A549 (cell line): ENCODE measurements around the gene PYY. TPM values are rescaled to one million over a fixed set of nuclear protein-coding genes. Genes with fewer than 3 reads are reported as not detected.
"Not testable (repeated sequence)": the region's sequence is repeated elsewhere in the genome, so short reads cannot be mapped to it uniquely, and the experiment has no call there.

Source experiments
- ATAC-seq, 2 experiments: fragments of 200-7000 bp in 1 of 2; fragments of >200 bp in 1 of 2; cut with Nextera tagmentation in 1 of 2; cut with Tn5 transposase in 1 of 2; 3 replicates each; pipeline versions ENCODE4 v1.8.0 to v1.9.1; 2018 to 2020; ENCODE audit warnings: mild to moderate bottlenecking in 1 of 2, moderate library complexity in 1 of 2
- CTCF ChIA-PET: fragments of 300-600 bp; sonication (Branson Sonifier 250); formaldehyde crosslinking; extraction: SDS; loops from one replicate; lab custom pipeline; 2021; ENCODE audit warnings: antibody characterized with exemption, inconsistent platforms; lab: Yijun Ruan, JAX
- POLR2A ChIA-PET: fragments of 350-600 bp; formaldehyde crosslinking; extraction: SDS; loops from one replicate; lab custom pipeline; 2021; ENCODE audit warnings: antibody characterized with exemption, inconsistent platforms; lab: Yijun Ruan, JAX
- DNase-seq, 2 experiments: peaks; one replicate each; pipeline versions ENCODE4 v3.0.0 to v3.0.0-alpha.2; 2011 to 2016; ENCODE audit warnings: low read depth in 1 of 2, low spot score in 1 of 2
- FAIRE-seq: peaks from 2 replicates; lab custom pipeline; 2011; peaks lifted over from hg19 to GRCh38; lab: Jason Lieb, UNC
- H3K27ac ChIP-seq, 2 experiments: fragments of >200 bp; sonication (Bioruptor Twin); formaldehyde crosslinking; 3 replicates each; pipeline ENCODE4 v1.5.1; 2016 to 2017
- H3K4me1 ChIP-seq: fragments of >200 bp; sonication (Bioruptor Twin); formaldehyde crosslinking; 3 replicates; pipeline ENCODE4 v1.6.1; 2016
- H3K4me2 ChIP-seq: fragments of >200 bp; sonication (Bioruptor Twin); formaldehyde crosslinking; 3 replicates; pipeline ENCODE4 v1.6.1; 2016
- H3K4me3 ChIP-seq: fragments of >200 bp; sonication (Bioruptor Twin); formaldehyde crosslinking; 3 replicates; pipeline ENCODE4 v1.5.1; 2016
- H3K9me3 ChIP-seq: fragments of >200 bp; sonication (Bioruptor Twin); formaldehyde crosslinking; 3 replicates; pipeline ENCODE4 v1.6.1; 2016
- CEBPB ChIP-seq, 2 experiments: fragments of >200 bp in 1 of 2; sonication (Bioruptor Twin) in 1 of 2; formaldehyde crosslinking in 1 of 2; IDR thresholded peaks; 2 replicates each; pipeline ENCODE4 v1.6.1; 2012 to 2016
- CHD4 ChIP-seq: fragments of 200-600 bp; sonication (generic); IDR thresholded peaks from 2 replicates; pipeline ENCODE4 v1.6.1; 2016; ENCODE audit warnings: antibody characterized with exemption, mild to moderate bottlenecking, borderline replicate concordance
- HOXA7 ChIP-seq: fragments of 250-450 bp; sonication (Bioruptor Pico); IDR thresholded peaks from 2 replicates; pipeline ENCODE4 v1.5.0; 2020; ENCODE audit warnings: mild to moderate bottlenecking, moderate library complexity
- JUN ChIP-seq, 2 experiments: fragments of >200 bp; sonication (Bioruptor Twin); formaldehyde crosslinking; IDR thresholded peaks; 2 replicates in 1 of 2; 3 replicates in 1 of 2; pipeline ENCODE4 v1.6.1; 2016 to 2017
- POLR2A ChIP-seq: IDR thresholded peaks from 2 replicates; pipeline ENCODE4 v1.6.1; 2012; ENCODE audit warnings: mild to moderate bottlenecking, low read length
- RARB ChIP-seq: fragments of 250-450 bp; sonication (Bioruptor Pico); IDR thresholded peaks from 2 replicates; pipeline ENCODE4 v1.8.0; 2021; ENCODE audit warnings: mild to moderate bottlenecking, moderate library complexity
- RNF2 ChIP-seq: fragments of 200-600 bp; sonication (generic); IDR thresholded peaks from 2 replicates; pipeline ENCODE4 v1.6.1; 2016; ENCODE audit warnings: low read depth, mild to moderate bottlenecking, antibody characterized with exemption, moderate library complexity, borderline replicate concordance
- TFCP2L1 ChIP-seq: fragments of 250-450 bp; sonication (Bioruptor Pico); IDR thresholded peaks from 2 replicates; pipeline ENCODE4 v1.5.0; 2021; ENCODE audit warnings: mild to moderate bottlenecking
- TP53 ChIP-seq: fragments of 250-450 bp; sonication (Bioruptor Pico); IDR thresholded peaks from 2 replicates; pipeline ENCODE4 v1.5.0; 2021; ENCODE audit warnings: mild to moderate bottlenecking, moderate library complexity
- ZSCAN20 ChIP-seq: fragments of 250-450 bp; sonication (Bioruptor Pico); IDR thresholded peaks from 2 replicates; pipeline ENCODE4 v1.8.0; 2022; ENCODE audit warnings: mild to moderate bottlenecking, moderate library complexity
- WGBS: methylation state at CpG from one replicate; pipeline ENCODE4 v1.1.6; 2017; ENCODE audit errors: missing lambda C conversion rate; 5-methylcytosine and 5-hydroxymethylcytosine counted together
- polyA plus RNA-seq, 4 experiments: library from polyadenylated mRNA; depleted of rRNA in 3 of 4; stranded (reverse); fragments of >200 nt; fragmentation: RNase III in 1 of 4; extraction: RNeasy Plus Mini Kit Qiagen cat#74134 plus additional on column Dnase treatment in 1 of 4; gene quantifications; 2 replicates in 3 of 4; 3 replicates in 1 of 4; pipeline ENCODE4 v1.2.3, GENCODE V29; 2011 to 2017
- TF ChIP-seq, protein P1 (sequence below): fragments of 150-350 bp; IDR thresholded peaks from 2 replicates; pipeline ENCODE4 v1.6.1; 2014; ENCODE audit warnings: low read depth, mild to moderate bottlenecking, low read length
- TF ChIP-seq, protein P2 (sequence below): fragments of >200 bp; sonication (Bioruptor Twin); formaldehyde crosslinking; IDR thresholded peaks from 3 replicates; pipeline ENCODE4 v1.5.1; 2016

Gene PYY
- polyA plus RNA-seq, 2 of the 4 experiments (the other 2 are of a cell fraction), result not detected

DNA sequence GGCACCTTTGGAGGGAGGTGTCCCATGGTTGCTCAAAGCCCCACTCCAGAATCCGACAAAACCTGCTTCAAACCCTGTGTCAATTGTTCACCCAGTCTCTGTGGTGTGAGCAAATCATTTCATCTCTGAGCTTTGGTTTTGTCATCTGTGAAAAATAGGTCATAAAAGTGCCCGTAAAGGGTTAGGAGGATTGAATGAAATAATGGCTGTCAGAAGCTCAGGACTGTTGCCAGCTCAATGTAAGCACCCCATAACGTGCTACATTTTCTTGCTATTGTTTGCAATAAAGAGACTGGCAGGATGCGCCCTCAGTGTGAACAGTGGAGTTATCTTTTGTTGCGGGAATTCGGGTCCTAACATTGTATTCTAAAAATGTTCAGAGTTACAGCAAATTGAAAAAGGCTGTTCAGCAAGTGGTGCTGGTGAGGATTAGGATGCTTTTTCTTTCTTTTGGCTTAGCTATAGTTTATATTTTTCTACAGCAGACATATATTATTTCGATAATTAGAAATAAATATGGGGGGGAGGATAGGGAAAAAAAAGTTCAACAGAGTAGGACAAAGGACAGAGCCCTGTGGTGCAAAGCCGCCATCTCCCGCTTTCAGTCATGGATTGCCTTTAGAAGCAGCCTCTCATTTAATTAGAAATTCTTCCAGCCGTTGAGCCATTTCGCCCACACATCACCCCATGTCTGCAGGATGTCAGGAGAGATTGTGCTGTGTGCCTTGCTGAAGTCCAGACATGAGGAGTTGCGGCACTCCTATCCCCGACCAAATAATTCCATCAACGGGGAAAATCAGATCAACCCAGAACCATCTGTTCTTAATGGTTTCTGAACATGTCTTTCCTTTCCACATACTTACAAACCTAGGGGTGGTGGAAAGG, 20.9 kb upstream of the PYY start:
- H3K4me1 ChIP-seq, result no peaks in the 10 kb centered on the region
- FAIRE-seq (no peak), ATAC-seq (no peak), DNase-seq (no peak)
- TF ChIP-seq CHD4 (no peak), JUN (IDR thresholded peaks at IDR 0.05) (no peak), CEBPB (IDR thresholded peaks at IDR 0.05) (no peak), RARB (CRISPR knock-in tag) (no peak), ZSCAN20 (CRISPR knock-in tag) (no peak), TFCP2L1 (CRISPR knock-in tag) (no peak), HOXA7 (CRISPR knock-in tag) (no peak)
- TF ChIP-seq, protein P1, sequence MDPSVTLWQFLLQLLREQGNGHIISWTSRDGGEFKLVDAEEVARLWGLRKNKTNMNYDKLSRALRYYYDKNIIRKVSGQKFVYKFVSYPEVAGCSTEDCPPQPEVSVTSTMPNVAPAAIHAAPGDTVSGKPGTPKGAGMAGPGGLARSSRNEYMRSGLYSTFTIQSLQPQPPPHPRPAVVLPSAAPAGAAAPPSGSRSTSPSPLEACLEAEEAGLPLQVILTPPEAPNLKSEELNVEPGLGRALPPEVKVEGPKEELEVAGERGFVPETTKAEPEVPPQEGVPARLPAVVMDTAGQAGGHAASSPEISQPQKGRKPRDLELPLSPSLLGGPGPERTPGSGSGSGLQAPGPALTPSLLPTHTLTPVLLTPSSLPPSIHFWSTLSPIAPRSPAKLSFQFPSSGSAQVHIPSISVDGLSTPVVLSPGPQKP, result no peak
- ChIA-PET POLR2A (no interaction called here), CTCF (interaction anchor here (1.1 to 4.2 kb wide), 6 partner anchors 9 to 133 kb away, joined by 4 to 25 read pairs (median 10); no protein-coding TSS in a partner anchor)
- no peaks in the 10 kb centered on the region for H3K9me3 ChIP-seq
- no peak overlapping the region for H3K27ac ChIP-seq
- no peak overlapping the region for H3K4me2 ChIP-seq
- WGBS, result 51% methylated on average over 14 of the region's 14 CpGs
- H3K4me3 ChIP-seq, result no peak overlapping the region

DNA sequence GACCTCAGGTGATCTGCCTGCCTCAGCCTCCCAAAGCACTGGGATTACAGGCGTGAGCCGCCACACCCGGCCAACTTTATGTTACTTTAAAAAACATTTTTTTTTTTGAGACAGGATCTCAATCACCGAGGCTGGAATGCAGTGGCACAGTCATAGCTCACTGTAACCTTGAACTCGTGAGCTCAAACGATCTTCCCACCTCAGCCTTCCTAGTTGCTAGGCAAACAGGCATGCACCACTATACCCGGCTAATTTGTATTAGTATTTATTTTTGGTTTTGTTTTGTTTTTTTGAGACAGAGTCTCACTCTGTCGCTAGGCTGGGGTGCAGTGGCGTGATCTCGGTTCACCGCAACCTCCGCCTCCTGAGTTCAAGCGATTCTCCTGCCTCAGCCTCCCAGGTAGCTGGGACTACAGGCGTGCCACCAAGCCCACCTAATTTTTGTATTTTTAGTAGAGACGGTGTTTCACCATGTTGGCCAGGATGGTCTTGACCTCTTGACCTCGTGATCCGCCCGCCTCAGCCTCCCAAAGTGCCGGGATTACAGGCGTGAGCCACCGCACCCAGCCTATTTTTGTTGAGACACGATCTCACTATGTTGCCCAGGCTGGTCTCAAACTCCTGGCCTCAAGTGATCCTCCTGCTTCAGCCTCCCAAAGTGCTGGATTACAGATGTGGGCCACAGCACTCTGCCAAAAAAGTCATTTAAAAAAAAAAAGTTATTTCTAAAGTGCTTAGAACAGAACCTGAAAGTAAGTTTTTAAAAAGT, 18.9 kb upstream of the PYY start:
- 77% methylated on average over 22 of the region's 22 CpGs for WGBS
- DNase-seq, H3K27ac ChIP-seq, ATAC-seq, H3K9me3 ChIP-seq, H3K4me2 ChIP-seq, H3K4me1 ChIP-seq, H3K4me3 ChIP-seq, POLR2A ChIA-PET, FAIRE-seq: not testable (repeated sequence)
- CTCF ChIA-PET, result interaction anchor here (1.0 to 7.4 kb wide), 8 partner anchors 10 to 94 kb away, joined by 3 to 38 read pairs (median 12); partner anchors contain the start of gene PPY

DNA sequence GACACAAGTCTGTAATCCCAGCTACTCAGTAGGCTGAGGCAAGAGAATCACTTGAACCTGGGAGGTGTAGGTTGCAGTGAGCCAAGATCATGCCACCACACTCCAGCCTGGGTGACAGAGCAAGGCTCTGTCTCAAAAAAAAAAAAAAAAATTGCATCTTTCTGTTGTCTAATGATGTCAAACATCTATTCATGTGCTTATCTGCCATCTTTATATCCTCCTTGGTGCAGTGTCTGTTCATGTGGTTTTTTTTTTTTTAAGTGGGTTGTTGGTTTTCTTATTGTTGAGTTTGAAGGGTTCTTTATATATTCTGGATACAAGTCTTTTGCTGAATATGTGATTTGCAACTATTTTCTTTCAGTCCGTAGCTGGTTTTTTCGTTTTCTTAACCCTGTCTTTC, 17.7 kb upstream of the PYY start:
- CTCF ChIA-PET, result interaction anchor here (1.0 to 7.4 kb wide), 7 partner anchors 10 to 93 kb away, joined by 3 to 38 read pairs (median 4); partner anchors contain the start of gene PPY

DNA sequence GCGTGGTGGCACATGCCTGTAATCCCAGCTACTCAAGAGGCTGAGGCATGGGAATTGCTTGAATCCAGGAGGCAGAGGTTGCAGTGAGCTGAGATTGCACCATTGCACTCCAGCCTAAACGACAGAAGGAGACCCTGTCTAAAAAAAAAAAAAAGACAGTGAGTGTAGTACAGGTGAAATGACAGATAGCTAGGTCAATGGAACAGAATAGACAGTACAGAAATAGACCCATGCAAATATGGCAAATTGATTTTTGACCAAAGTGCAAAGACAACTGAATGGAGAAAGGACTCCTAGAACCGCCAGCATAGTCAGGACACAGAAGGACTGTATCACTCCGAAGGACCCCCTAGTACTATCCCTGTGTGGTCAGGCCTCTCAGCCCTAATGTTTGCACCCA, 16.6 kb upstream of the PYY start:
- Histone ChIP-seq H3K4me3 (no peak overlapping the region), H3K4me1 (no peaks in the 10 kb centered on the region), H3K27ac (no peak overlapping the region), H3K4me2 (no peak overlapping the region), H3K9me3 (no peaks in the 10 kb centered on the region)
- ATAC-seq, result no peak
- 54% methylated on average over 4 of the region's 4 CpGs for WGBS
- no peak for TF ChIP-seq RNF2
- TF ChIP-seq POLR2A, result no peak
- no peak for TF ChIP-seq TP53 (CRISPR knock-in tag)
- TF ChIP-seq, protein P2, sequence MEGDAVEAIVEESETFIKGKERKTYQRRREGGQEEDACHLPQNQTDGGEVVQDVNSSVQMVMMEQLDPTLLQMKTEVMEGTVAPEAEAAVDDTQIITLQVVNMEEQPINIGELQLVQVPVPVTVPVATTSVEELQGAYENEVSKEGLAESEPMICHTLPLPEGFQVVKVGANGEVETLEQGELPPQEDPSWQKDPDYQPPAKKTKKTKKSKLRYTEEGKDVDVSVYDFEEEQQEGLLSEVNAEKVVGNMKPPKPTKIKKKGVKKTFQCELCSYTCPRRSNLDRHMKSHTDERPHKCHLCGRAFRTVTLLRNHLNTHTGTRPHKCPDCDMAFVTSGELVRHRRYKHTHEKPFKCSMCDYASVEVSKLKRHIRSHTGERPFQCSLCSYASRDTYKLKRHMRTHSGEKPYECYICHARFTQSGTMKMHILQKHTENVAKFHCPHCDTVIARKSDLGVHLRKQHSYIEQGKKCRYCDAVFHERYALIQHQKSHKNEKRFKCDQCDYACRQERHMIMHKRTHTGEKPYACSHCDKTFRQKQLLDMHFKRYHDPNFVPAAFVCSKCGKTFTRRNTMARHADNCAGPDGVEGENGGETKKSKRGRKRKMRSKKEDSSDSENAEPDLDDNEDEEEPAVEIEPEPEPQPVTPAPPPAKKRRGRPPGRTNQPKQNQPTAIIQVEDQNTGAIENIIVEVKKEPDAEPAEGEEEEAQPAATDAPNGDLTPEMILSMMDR, result no peak
- TF ChIP-seq JUN (IDR thresholded peaks at IDR 0.05), result no peak
- DNase-seq, result no peak
- ChIA-PET CTCF (interaction anchor here (0.6 to 7.4 kb wide), 6 partner anchors 9 to 92 kb away, joined by 3 to 38 read pairs (median 4); partner anchors contain the start of gene PPY), POLR2A (no interaction called here)
- FAIRE-seq, result no peak

More for the DNA sequence above, 17.7 kb upstream of the PYY start:
- DNase-seq, ATAC-seq, FAIRE-seq, H3K4me3 ChIP-seq, H3K27ac ChIP-seq, POLR2A ChIA-PET, H3K4me2 ChIP-seq, H3K9me3 ChIP-seq, H3K4me1 ChIP-seq: not testable (repeated sequence)
- 18% methylated on average over 2 of the region's 2 CpGs for WGBS
